HepG2 (cell line): ENCODE measurements around the gene NPC1. TPM values are rescaled to one million over a fixed set of nuclear protein-coding genes. Genes with fewer than 3 reads are reported as not detected.

Source experiments
- MTERF4 ChIP-seq: sonication (generic); formaldehyde crosslinking; IDR thresholded peaks from 2 replicates; pipeline ENCODE4 v1.8.0; 2023; ENCODE audit warnings: mild to moderate bottlenecking, missing genetic modification reagents
- NFYC ChIP-seq: IDR thresholded peaks from 2 replicates; pipeline ENCODE4 v1.6.1; 2016; ENCODE audit warnings: missing genetic modification reagents, missing compliant biosample characterization
- SNAI1 ChIP-seq: sonication (generic); formaldehyde crosslinking; IDR thresholded peaks from 2 replicates; pipeline ENCODE4 v1.5.0; 2020; ENCODE audit warnings: mild to moderate bottlenecking, missing genetic modification reagents, borderline replicate concordance
- SOX13 ChIP-seq, 3 experiments: fragments of 450-650 bp in 1 of 3; sonication (generic) in 1 of 3; formaldehyde crosslinking in 1 of 3; IDR thresholded peaks in 2 of 3; conservative IDR thresholded peaks in 1 of 3; 2 replicates each; pipeline versions ENCODE4 v1.5.0 to v1.6.1; 2016 to 2020; ENCODE audit warnings: antibody characterized with exemption in 1 of 3, mild to moderate bottlenecking in 1 of 3, missing compliant biosample characterization in 1 of 3, missing genetic modification reagents in 1 of 3, moderate library complexity in 1 of 3
- TBX2 ChIP-seq: sonication (generic); formaldehyde crosslinking; IDR thresholded peaks from 2 replicates; pipeline ENCODE4 v1.5.0; 2020; ENCODE audit warnings: missing genetic modification reagents, mild to moderate bottlenecking, borderline replicate concordance
- TFE3 ChIP-seq: IDR thresholded peaks from 2 replicates; pipeline ENCODE4 v1.6.1; 2016
- TMF1 ChIP-seq: sonication (generic); formaldehyde crosslinking; IDR thresholded peaks from 2 replicates; pipeline ENCODE4 v1.8.1; 2022; ENCODE audit warnings: low read depth, missing genetic modification reagents
- YY1 ChIP-seq: IDR thresholded peaks from 2 replicates; pipeline ENCODE4 v1.6.1; 2011; ENCODE audit warnings: low read length, low read depth, moderate library complexity, mild to moderate bottlenecking; ENCODE audit not compliant: insufficient read depth, insufficient replicate concordance
- ZNF576 ChIP-seq: sonication (generic); formaldehyde crosslinking; IDR thresholded peaks from 2 replicates; pipeline ENCODE4 v1.4.0; 2020; ENCODE audit warnings: mild to moderate bottlenecking, missing genetic modification reagents
- ZSCAN22 ChIP-seq: sonication (generic); formaldehyde crosslinking; IDR thresholded peaks from 2 replicates; pipeline ENCODE4 v1.4.0; 2020; ENCODE audit warnings: mild to moderate bottlenecking, missing genetic modification reagents
- polyA plus RNA-seq, 8 experiments: library from polyadenylated mRNA; depleted of rRNA in 3 of 8; stranded (reverse) in 7 of 8; unstranded in 1 of 8; fragments of >200 nt; fragmentation: Illumina TruSeq in 4 of 8; extraction: Trizol in 4 of 8; gene quantifications; 2 replicates each; pipeline versions ENCODE4 v1.2.1 to v1.2.3, GENCODE V29; 2011 to 2016; ENCODE audit warnings: low read depth in 4 of 8, missing spikeins in 1 of 8, mixed read lengths in 1 of 8; ENCODE audit not compliant: insufficient read depth in 1 of 8
- total RNA-seq, 5 experiments: library from RNA; depleted of rRNA; stranded (reverse); fragments of >200 nt; fragmentation: Illumina TruSeq; extraction: Trizol; gene quantifications; 2 replicates each; pipeline ENCODE4 v1.2.3, GENCODE V29; 2016; ENCODE audit warnings: low read depth in 1 of 5
- TF ChIP-seq, protein P1 (sequence below): sonication (generic); formaldehyde crosslinking; IDR thresholded peaks from 2 replicates; pipeline ENCODE4 v1.4.0; 2020; ENCODE audit warnings: mild to moderate bottlenecking, missing genetic modification reagents
- TF ChIP-seq, protein P2 (sequence below): IDR thresholded peaks from 2 replicates; pipeline ENCODE4 v1.4.0; 2020; ENCODE audit warnings: mild to moderate bottlenecking, missing genetic modification reagents

Gene NPC1
- total and polyA plus RNA-seq, 2 of the 13 experiments (the other 11 are each of a cell fraction or from before 2014, with no cell fraction given), result 46.5 to 114 TPM

GRCh38 chr18:23545247-23545789 lies 41.0 kb downstream of the NPC1 start (continued):
- TF ChIP-seq, protein P1, sequence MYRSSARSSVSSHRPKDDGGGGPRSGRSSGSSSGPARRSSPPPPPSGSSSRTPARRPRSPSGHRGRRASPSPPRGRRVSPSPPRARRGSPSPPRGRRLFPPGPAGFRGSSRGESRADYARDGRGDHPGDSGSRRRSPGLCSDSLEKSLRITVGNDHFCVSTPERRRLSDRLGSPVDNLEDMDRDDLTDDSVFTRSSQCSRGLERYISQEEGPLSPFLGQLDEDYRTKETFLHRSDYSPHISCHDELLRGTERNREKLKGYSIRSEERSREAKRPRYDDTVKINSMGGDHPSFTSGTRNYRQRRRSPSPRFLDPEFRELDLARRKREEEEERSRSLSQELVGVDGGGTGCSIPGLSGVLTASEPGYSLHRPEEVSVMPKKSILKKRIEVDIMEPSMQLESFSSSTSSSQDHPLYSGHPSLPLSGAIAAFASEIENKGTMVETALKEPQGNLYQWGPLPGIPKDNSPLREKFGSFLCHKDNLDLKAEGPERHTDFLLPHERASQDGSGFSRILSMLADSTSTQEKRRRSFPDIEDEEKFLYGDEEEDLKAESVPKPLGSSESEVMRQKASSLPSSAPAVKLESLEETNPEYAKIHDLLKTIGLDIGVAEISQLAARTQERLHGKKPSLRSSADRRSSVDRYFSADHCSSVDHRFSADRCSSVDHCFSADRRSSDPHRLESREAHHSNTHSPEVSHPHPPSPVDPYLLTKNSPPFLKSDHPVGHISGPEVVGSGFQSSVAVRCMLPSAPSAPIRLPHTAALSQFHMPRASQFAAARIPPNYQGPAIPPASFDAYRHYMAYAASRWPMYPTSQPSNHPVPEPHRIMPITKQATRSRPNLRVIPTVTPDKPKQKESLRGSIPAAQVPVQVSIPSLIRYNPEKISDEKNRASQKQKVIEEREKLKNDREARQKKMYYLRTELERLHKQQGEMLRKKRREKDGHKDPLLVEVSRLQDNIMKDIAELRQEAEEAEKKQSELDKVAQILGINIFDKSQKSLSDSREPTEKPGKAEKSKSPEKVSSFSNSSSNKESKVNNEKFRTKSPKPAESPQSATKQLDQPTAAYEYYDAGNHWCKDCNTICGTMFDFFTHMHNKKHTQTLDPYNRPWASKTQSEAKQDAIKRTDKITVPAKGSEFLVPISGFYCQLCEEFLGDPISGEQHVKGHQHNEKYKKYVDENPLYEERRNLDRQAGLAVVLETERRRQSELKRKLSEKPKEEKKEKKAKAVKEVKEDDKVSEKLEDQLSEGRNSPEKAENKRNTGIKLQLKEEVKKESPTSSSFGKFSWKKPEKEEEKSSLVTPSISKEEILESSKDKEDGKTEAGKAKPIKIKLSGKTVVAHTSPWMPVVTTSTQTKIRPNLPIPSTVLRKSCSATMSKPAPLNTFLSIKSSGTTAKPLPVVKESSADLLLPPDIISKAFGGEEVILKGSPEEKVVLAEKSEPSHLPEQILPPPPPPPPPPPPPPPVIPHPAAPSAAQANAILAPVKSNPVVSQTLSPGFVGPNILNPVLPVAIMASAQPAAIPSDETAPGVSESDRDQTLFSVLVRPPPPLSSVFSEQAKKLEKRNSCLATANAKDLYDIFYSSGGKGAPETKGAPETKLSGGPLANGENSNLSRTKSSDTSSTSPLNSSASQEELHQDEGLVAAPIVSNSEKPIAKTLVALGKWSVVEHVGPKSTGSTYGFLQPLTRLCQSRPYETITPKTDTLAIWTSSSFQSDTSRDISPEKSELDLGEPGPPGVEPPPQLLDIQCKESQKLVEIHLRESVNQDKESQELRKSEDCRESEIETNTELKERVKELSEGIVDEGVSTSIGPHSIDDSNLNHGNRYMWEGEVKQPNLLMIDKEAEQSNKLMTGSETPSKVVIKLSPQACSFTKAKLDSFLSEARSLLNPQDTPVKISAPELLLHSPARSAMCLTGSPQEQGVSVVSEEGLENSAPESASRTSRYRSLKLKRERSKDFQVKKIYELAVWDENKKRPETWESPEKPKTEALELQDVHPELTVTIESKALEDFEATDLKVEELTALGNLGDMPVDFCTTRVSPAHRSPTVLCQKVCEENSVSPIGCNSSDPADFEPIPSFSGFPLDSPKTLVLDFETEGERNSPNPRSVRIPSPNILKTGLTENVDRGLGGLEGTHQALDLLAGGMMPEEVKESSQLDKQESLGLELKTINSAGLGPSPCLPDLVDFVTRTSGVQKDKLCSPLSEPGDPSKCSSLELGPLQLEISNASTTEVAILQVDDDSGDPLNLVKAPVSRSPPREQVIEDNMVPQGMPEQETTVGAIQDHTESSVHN, result no peak
- TF ChIP-seq TBX2 (peak; percentile 47; the same call in 1 of the 2 replicates), ZNF576 (CRISPR knock-in tag) (no peak), ZSCAN22 (no peak), SNAI1 (CRISPR knock-in tag) (no peak), TFE3 (CRISPR knock-in tag) (0 out of 2 replicates have a peak, but pooled peaks have one; percentile 18), YY1 (no peak), SOX13 (IDR thresholded peaks at IDR 0.05) (peak; percentile 81), SOX13 (CRISPR knock-in tag; conservative IDR thresholded peaks at IDR 0.05 in 1 of 2, IDR thresholded peaks at IDR 0.05 in 1 of 2) (peak in 1 of 2 experiments; percentile 94; a peak in 2 of 4 replicates), MTERF4 (no peak), TMF1 (CRISPR knock-in tag) (no peak), NFYC (CRISPR knock-in tag) (no peak)
- TF ChIP-seq, protein P2, sequence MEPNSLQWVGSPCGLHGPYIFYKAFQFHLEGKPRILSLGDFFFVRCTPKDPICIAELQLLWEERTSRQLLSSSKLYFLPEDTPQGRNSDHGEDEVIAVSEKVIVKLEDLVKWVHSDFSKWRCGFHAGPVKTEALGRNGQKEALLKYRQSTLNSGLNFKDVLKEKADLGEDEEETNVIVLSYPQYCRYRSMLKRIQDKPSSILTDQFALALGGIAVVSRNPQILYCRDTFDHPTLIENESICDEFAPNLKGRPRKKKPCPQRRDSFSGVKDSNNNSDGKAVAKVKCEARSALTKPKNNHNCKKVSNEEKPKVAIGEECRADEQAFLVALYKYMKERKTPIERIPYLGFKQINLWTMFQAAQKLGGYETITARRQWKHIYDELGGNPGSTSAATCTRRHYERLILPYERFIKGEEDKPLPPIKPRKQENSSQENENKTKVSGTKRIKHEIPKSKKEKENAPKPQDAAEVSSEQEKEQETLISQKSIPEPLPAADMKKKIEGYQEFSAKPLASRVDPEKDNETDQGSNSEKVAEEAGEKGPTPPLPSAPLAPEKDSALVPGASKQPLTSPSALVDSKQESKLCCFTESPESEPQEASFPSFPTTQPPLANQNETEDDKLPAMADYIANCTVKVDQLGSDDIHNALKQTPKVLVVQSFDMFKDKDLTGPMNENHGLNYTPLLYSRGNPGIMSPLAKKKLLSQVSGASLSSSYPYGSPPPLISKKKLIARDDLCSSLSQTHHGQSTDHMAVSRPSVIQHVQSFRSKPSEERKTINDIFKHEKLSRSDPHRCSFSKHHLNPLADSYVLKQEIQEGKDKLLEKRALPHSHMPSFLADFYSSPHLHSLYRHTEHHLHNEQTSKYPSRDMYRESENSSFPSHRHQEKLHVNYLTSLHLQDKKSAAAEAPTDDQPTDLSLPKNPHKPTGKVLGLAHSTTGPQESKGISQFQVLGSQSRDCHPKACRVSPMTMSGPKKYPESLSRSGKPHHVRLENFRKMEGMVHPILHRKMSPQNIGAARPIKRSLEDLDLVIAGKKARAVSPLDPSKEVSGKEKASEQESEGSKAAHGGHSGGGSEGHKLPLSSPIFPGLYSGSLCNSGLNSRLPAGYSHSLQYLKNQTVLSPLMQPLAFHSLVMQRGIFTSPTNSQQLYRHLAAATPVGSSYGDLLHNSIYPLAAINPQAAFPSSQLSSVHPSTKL, result peak; percentile 90
